CD8-positive, alpha-beta memory T cell (primary cell): ENCODE results near the gene CXCL12. TPM values are rescaled to one million over a fixed set of nuclear protein-coding genes. Genes with fewer than 3 reads are reported as not detected.

Experiments used
- CTCF ChIA-PET: fragments of 350-600 bp; sonication (Branson Sonifier 250); formaldehyde crosslinking; loops from one replicate; lab custom pipeline; 2021; ENCODE audit warnings: antibody characterized with exemption; lab: Charles Lee
- POLR2A ChIA-PET: fragments of 350-600 bp; sonication (Branson Sonifier 250); formaldehyde crosslinking; loops from one replicate; lab custom pipeline; 2021; ENCODE audit warnings: antibody characterized with exemption; lab: Charles Lee
- DNase-seq, 5 donors: peaks; one replicate each; pipeline versions ENCODE4 v3.0.0 to v3.0.0-alpha.2; 2020 to 2022; ENCODE audit warnings: mixed read lengths in 1 of 5
- H3K27ac ChIP-seq: one replicate; pipeline ENCODE4 v1.7.0; 2013; ENCODE audit warnings: low read depth, mild to moderate bottlenecking, low read length, moderate library complexity
- H3K27me3 ChIP-seq: 2 replicates; pipeline ENCODE4 v1.7.0; 2013; ENCODE audit warnings: low read length, mild to moderate bottlenecking; ENCODE audit not compliant: insufficient read depth, poor library complexity, severe bottlenecking
- H3K36me3 ChIP-seq: 2 replicates; pipeline ENCODE4 v1.7.0; 2013; ENCODE audit warnings: mild to moderate bottlenecking, low read length, moderate library complexity; ENCODE audit not compliant: insufficient read depth
- H3K4me1 ChIP-seq: 2 replicates; pipeline ENCODE4 v1.7.0; 2013; ENCODE audit warnings: mild to moderate bottlenecking, low read length, moderate library complexity; ENCODE audit not compliant: insufficient read depth
- H3K4me3 ChIP-seq: 2 replicates; pipeline ENCODE4 v1.7.0; 2013; ENCODE audit warnings: mild to moderate bottlenecking, low read length
- H3K9me3 ChIP-seq: 2 replicates; pipeline ENCODE4 v1.7.0; 2013; ENCODE audit warnings: mild to moderate bottlenecking, low read length
- H3K27ac Mint-ChIP-seq, 8 donors: one replicate each; pipeline ENCODE4 v1.8.0; 2020 to 2021; ENCODE audit warnings: mixed read lengths in 8 of 8, mild to moderate bottlenecking in 6 of 8, inconsistent platforms in 3 of 8, moderate library complexity in 3 of 8
- H3K27me3 Mint-ChIP-seq, 2 donors: one replicate each; pipeline ENCODE4 v1.8.0; 2020 to 2021; ENCODE audit warnings: mixed read lengths in 2 of 2, mild to moderate bottlenecking in 1 of 2, moderate library complexity in 1 of 2
- H3K36me3 Mint-ChIP-seq, 3 donors: one replicate each; pipeline ENCODE4 v1.8.0; 2020 to 2021; ENCODE audit warnings: mixed read lengths in 3 of 3, inconsistent platforms in 1 of 3, mild to moderate bottlenecking in 1 of 3
- H3K4me1 Mint-ChIP-seq, 3 donors: one replicate each; pipeline ENCODE4 v1.8.0; 2020 to 2021; ENCODE audit warnings: mixed read lengths in 3 of 3, inconsistent platforms in 1 of 3, mild to moderate bottlenecking in 1 of 3
- H3K4me3 Mint-ChIP-seq, 7 donors: one replicate each; pipeline ENCODE4 v1.8.0; 2020 to 2021; ENCODE audit warnings: mixed read lengths in 7 of 7, mild to moderate bottlenecking in 6 of 7, moderate library complexity in 4 of 7, inconsistent platforms in 2 of 7
- H3K9me3 Mint-ChIP-seq, 5 donors: one replicate each; pipeline ENCODE4 v1.8.0; 2020 to 2022; ENCODE audit warnings: mixed read lengths in 5 of 5, mild to moderate bottlenecking in 3 of 5, moderate library complexity in 2 of 5, inconsistent platforms in 1 of 5
- polyA plus RNA-seq: library from polyadenylated mRNA; unstranded; fragments of 300-500 nt; fragmentation: Illumina TruSeq; gene quantifications from one replicate; pipeline ENCODE4 v1.2.3, GENCODE V29; 2021
- total RNA-seq, 2 experiments: library from RNA; stranded (reverse); gene quantifications; one replicate each; pipeline ENCODE4 v1.2.3, GENCODE V29; 2021

The CXCL12 gene
- total and polyA plus RNA-seq, 3 experiments from 2014 or later = not detected

GRCh38 chr10:44378626-44379025, 6.3 kb downstream of the CXCL12 start:
- ChIA-PET CTCF (no interaction called here), POLR2A (no interaction called here)
- H3K4me1 Mint-ChIP-seq = peaks cover 0 to 2% (median 0%) of the 10 kb centered on the region in 3 donors
- no peak overlapping the region for H3K27ac Mint-ChIP-seq
- DNase-seq = no peak
- Histone ChIP-seq H3K27ac (no peak overlapping the region), H3K36me3 (no peaks in the 10 kb centered on the region), H3K4me3 (no peak overlapping the region), H3K27me3 (no peaks in the 10 kb centered on the region), H3K9me3 (no peaks in the 10 kb centered on the region), H3K4me1 (no peaks in the 10 kb centered on the region)
- H3K27me3 Mint-ChIP-seq = peaks cover 9 to 11% of the 10 kb centered on the region in 2 donors
- no peak overlapping the region for H3K4me3 Mint-ChIP-seq
- no peaks in the 10 kb centered on the region for H3K36me3 Mint-ChIP-seq
- H3K9me3 Mint-ChIP-seq = no peaks in the 10 kb centered on the region

GRCh38 chr10:44377651-44378310, 7.1 kb downstream of the CXCL12 start:
- Histone ChIP-seq H3K9me3 (no peaks in the 10 kb centered on the region), H3K27ac (no peak overlapping the region), H3K36me3 (no peaks in the 10 kb centered on the region), H3K4me3 (no peak overlapping the region), H3K4me1 (no peaks in the 10 kb centered on the region), H3K27me3 (no peaks in the 10 kb centered on the region)
- no peak overlapping the region for H3K27ac Mint-ChIP-seq
- no peaks in the 10 kb centered on the region for H3K4me1 Mint-ChIP-seq
- ChIA-PET CTCF (interaction anchor here (0.7 kb wide), 1 partner anchor 11 kb away, joined by 3 read pairs; no protein-coding TSS in a partner anchor), POLR2A (no interaction called here)
- no peak for DNase-seq
- peaks cover under 1 to 2% of the 10 kb centered on the region in 2 donors for H3K27me3 Mint-ChIP-seq
- H3K4me3 Mint-ChIP-seq = no peak overlapping the region
- no peaks in the 10 kb centered on the region for H3K36me3 Mint-ChIP-seq
- no peaks in the 10 kb centered on the region for H3K9me3 Mint-ChIP-seq

- H3K4me3 Mint-ChIP-seq = no peak overlapping the region
- no peak overlapping the region for H3K4me3 ChIP-seq
- H3K4me1 ChIP-seq = no peaks in the 10 kb centered on the region
- peaks cover 0 to 1% of the 10 kb centered on the region in 2 donors for H3K27me3 Mint-ChIP-seq
- H3K9me3 Mint-ChIP-seq = no peaks in the 10 kb centered on the region
- H3K9me3 ChIP-seq = no peaks in the 10 kb centered on the region
- H3K27ac Mint-ChIP-seq = no peak overlapping the region
- ChIA-PET CTCF (interaction anchor here (0.6 kb wide), 1 partner anchor 1818 kb away, joined by 3 read pairs; no protein-coding TSS in a partner anchor), POLR2A (no interaction called here)
- H3K27me3 ChIP-seq = no peaks in the 10 kb centered on the region
- H3K36me3 ChIP-seq = no peaks in the 10 kb centered on the region
- no peak overlapping the region for H3K27ac ChIP-seq
- no peak for DNase-seq
- no peaks in the 10 kb centered on the region for H3K4me1 Mint-ChIP-seq
- no peaks in the 10 kb centered on the region for H3K36me3 Mint-ChIP-seq
Observed at GRCh38 chr10:44376472-44377099, 8.3 kb downstream of the CXCL12 start.

DNA sequence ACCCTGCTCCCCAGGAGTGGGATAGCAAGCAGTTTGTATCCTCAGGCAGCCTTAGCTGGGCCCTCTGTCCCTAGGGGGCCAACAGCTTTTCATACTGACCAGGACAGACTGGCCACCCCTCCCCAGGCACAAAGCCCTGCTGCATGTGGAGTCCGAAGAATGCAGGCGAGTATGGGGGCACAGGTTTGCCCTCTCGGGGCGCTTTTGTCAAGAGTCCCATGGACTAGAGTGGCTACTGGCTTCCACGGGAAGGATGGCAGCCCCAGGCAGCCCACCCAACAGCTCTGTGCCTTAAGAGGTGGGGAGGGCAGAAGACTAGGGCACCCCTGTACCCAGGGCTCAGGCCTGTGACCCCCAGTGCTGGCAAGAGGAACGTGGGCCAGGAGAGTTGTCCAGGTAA, 10.7 kb downstream of the CXCL12 start:
- H3K4me1 Mint-ChIP-seq = no peaks in the 10 kb centered on the region
- H3K36me3 ChIP-seq = no peaks in the 10 kb centered on the region
- H3K27ac ChIP-seq = no peak overlapping the region
- no peaks in the 10 kb centered on the region for H3K27me3 ChIP-seq
- H3K9me3 Mint-ChIP-seq = no peaks in the 10 kb centered on the region
- POLR2A ChIA-PET = no interaction called here
- no peak overlapping the region for H3K27ac Mint-ChIP-seq
- no peak overlapping the region for H3K4me3 Mint-ChIP-seq
- no peak overlapping the region for H3K4me3 ChIP-seq
- no peak for DNase-seq
- H3K4me1 ChIP-seq = no peaks in the 10 kb centered on the region
- no peaks in the 10 kb centered on the region for H3K36me3 Mint-ChIP-seq
- H3K27me3 Mint-ChIP-seq = peaks cover 0 to 1% of the 10 kb centered on the region in 2 donors
- CTCF ChIA-PET = no interaction called here
- H3K9me3 ChIP-seq = no peaks in the 10 kb centered on the region

DNA sequence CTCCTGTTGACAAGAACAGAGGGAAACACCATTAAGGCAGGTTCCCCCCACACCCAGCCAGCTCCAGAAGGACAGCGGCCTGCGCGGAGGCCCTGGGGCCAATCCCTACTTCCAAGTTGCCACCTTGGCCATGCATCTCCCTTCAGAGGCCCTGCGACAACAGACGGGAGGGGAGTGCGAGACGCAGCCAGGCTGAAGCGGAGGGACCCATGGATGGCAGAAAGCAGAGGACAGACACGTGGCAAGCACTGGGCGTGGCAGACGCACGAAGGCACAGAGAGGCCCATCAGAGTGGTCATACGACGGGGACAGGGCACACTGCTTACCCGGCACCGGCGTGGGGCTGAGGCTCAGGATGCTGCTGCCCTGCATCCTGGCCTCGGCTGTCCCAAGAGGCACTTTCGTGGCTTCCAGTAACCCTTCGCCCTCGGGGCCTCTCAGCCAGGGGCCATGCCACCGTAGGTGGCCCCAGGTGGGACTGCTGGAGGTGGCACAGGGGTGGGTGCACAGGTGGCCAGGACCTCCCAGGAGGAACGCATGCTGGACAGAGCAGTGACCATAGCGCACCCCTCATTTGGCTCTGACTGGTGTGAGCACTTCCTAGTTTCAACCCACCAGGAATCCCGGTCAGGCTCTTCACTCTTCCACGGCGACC, 11.4 kb downstream of the CXCL12 start:
- no peaks in the 10 kb centered on the region for H3K9me3 Mint-ChIP-seq

GRCh38 chr10:44372181-44372580, 12.7 kb downstream of the CXCL12 start:
- H3K9me3 ChIP-seq = no peaks in the 10 kb centered on the region
- no peak overlapping the region for H3K4me3 ChIP-seq
- H3K27ac ChIP-seq = no peak overlapping the region
- H3K36me3 ChIP-seq = no peaks in the 10 kb centered on the region
- no peaks in the 10 kb centered on the region for H3K4me1 Mint-ChIP-seq
- POLR2A ChIA-PET = no interaction called here
- peaks cover 0 to 1% of the 10 kb centered on the region in 2 donors for H3K27me3 Mint-ChIP-seq
- DNase-seq = no peak
- H3K36me3 Mint-ChIP-seq = no peaks in the 10 kb centered on the region
- H3K27ac Mint-ChIP-seq = no peak overlapping the region
- H3K27me3 ChIP-seq = no peaks in the 10 kb centered on the region
- H3K4me1 ChIP-seq = no peaks in the 10 kb centered on the region
- CTCF ChIA-PET = no interaction called here
- no peaks in the 10 kb centered on the region for H3K9me3 Mint-ChIP-seq
- H3K4me3 Mint-ChIP-seq = no peak overlapping the region

More for the DNA sequence above, 11.4 kb downstream of the CXCL12 start:
- H3K9me3 ChIP-seq = no peaks in the 10 kb centered on the region
- ChIA-PET POLR2A (no interaction called here), CTCF (no interaction called here)
- Mint-ChIP-seq H3K4me1 (no peaks in the 10 kb centered on the region), H3K36me3 (no peaks in the 10 kb centered on the region), H3K4me3 (no peak overlapping the region), H3K27me3 (peaks cover 0 to 1% of the 10 kb centered on the region in 2 donors), H3K27ac (no peak overlapping the region)
- no peaks in the 10 kb centered on the region for H3K36me3 ChIP-seq
- H3K27me3 ChIP-seq = no peaks in the 10 kb centered on the region
- H3K4me1 ChIP-seq = no peaks in the 10 kb centered on the region
- H3K27ac ChIP-seq = no peak overlapping the region
- no peak overlapping the region for H3K4me3 ChIP-seq
- no peak for DNase-seq

GRCh38 chr10:44370731-44371248, 14.1 kb downstream of the CXCL12 start:
- no peak for DNase-seq
- ChIA-PET CTCF (interaction anchor here (1.1 kb wide), 1 partner anchor 11 kb away, joined by 3 read pairs; no protein-coding TSS in a partner anchor), POLR2A (no interaction called here)
- Mint-ChIP-seq H3K9me3 (no peaks in the 10 kb centered on the region), H3K27me3 (peaks cover 0 to 4% of the 10 kb centered on the region in 2 donors), H3K36me3 (no peaks in the 10 kb centered on the region), H3K4me1 (no peaks in the 10 kb centered on the region), H3K4me3 (no peak overlapping the region), H3K27ac (no peak overlapping the region)
- Histone ChIP-seq H3K27ac (no peak overlapping the region), H3K4me3 (no peak overlapping the region), H3K4me1 (no peaks in the 10 kb centered on the region), H3K36me3 (no peaks in the 10 kb centered on the region), H3K27me3 (no peaks in the 10 kb centered on the region), H3K9me3 (no peaks in the 10 kb centered on the region)

DNA sequence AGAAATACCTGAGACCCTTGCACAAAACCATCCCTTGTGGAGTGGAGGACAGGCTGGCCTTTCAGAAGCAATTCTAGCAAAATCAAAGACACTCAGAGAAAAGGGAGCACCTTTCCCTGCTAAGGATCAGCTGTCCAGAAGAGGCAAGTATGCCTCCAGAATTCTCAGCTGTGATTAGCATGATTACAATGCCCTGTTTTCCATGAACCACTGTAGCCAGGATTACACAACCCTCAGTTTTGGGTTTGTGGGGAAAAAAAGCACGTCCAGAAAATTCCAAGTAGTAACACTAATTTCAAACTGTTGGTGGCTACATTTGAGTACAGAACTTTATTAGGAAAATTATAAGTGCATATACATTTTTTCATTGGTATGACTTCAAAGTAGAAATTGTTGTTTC, 15.0 kb downstream of the CXCL12 start:
- ChIA-PET CTCF (no interaction called here), POLR2A (no interaction called here)
- H3K27me3 ChIP-seq = no peaks in the 10 kb centered on the region
- H3K4me3 ChIP-seq = no peak overlapping the region
- no peak overlapping the region for H3K4me3 Mint-ChIP-seq
- H3K9me3 Mint-ChIP-seq = no peaks in the 10 kb centered on the region
- no peaks in the 10 kb centered on the region for H3K9me3 ChIP-seq
- H3K4me1 Mint-ChIP-seq = no peaks in the 10 kb centered on the region
- DNase-seq = no peak
- no peaks in the 10 kb centered on the region for H3K4me1 ChIP-seq
- H3K36me3 Mint-ChIP-seq = no peaks in the 10 kb centered on the region
- peaks cover 0 to 4% of the 10 kb centered on the region in 2 donors for H3K27me3 Mint-ChIP-seq
- H3K36me3 ChIP-seq = no peaks in the 10 kb centered on the region
- no peak overlapping the region for H3K27ac ChIP-seq
- no peak overlapping the region for H3K27ac Mint-ChIP-seq
